ENCODE data around the gene TWIST2. TPM values are rescaled to one million over a fixed set of nuclear protein-coding genes. Genes with fewer than 3 reads are reported as not detected.

The TWIST2 gene
- total RNA-seq, 1 experiment from 2014 or later = 0.22 TPM

DNA sequence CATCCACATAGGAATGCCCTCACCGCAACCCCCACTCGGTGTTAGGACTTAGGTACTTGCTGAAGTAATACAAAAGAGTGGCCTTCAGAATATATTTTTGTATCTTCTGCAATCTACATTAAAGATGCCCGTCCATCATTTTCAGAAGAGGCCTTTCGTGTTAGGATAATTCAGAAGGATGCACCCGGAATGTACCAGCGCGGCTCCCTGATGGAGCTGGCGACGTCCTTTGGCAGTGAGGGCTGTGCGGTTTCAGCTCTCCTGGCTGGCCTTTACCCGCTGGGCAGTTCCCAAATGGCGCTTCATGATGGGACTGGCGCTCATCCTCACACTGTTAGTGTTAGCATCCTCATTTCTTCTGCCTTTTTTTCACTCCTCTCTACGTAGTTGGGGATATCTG lies 15.3 kb downstream of the TWIST2 start:
- no peak for TF ChIP-seq CTCF (conservative IDR thresholded peaks at IDR 0.05)
- Histone ChIP-seq H2BK120ac (ENCODE audit: low read depth, low read length, poor library complexity, severe bottlenecking) (no peak overlapping the region), H3K79me1 (ENCODE audit: insufficient read depth, low read depth, low read length, poor library complexity, severe bottlenecking) (no peaks in the 10 kb centered on the region), H3K27ac (ENCODE audit: insufficient read length, low read depth, low read length) (no peak overlapping the region), H3K4ac (ENCODE audit: low read depth, low read length) (no peak overlapping the region), H3K79me2 (ENCODE audit: insufficient read depth, low read length) (no peaks in the 10 kb centered on the region), H3K56ac (ENCODE audit: insufficient read length, low read depth, low read length) (no peak overlapping the region), H3K23ac (ENCODE audit: insufficient read length, low read depth, low read length) (no peak overlapping the region), H3K9me3 (ENCODE audit: control insufficient read depth, low read depth, low read length) (no peaks in the 10 kb centered on the region), H4K8ac (replicated peaks; ENCODE audit: insufficient read length, low read depth, low read length) (no peak overlapping the region), H3K4me2 (ENCODE audit: insufficient read depth, insufficient read length, low read length) (no peak overlapping the region), H2BK20ac (ENCODE audit: low read depth, low read length, poor library complexity, severe bottlenecking) (no peak overlapping the region), H3T11ph (ENCODE audit: low read length) (no peak overlapping the region), H4K5ac (ENCODE audit: insufficient read length, low read depth, low read length) (no peak overlapping the region), H4K91ac (ENCODE audit: insufficient read length, low read depth, low read length) (no peak overlapping the region), H2BK15ac (ENCODE audit: low read depth, low read length) (no peak overlapping the region), H3K9ac (ENCODE audit: extremely low read depth, insufficient read length, low read length) (no peak overlapping the region), H2BK12ac (ENCODE audit: insufficient read length, low read depth, low read length) (no peak overlapping the region), H2AK5ac (ENCODE audit: insufficient read length, low read length) (no peak overlapping the region), H3K18ac (ENCODE audit: insufficient read length, low read depth, low read length) (no peak overlapping the region), H3K23me2 (ENCODE audit: insufficient read length, low read depth, low read length, poor library complexity, severe bottlenecking) (no peaks in the 10 kb centered on the region), H3K27me3 (ENCODE audit: insufficient read depth, low read length) (no peaks in the 10 kb centered on the region), H3K4me1 (ENCODE audit: insufficient read depth, low read length) (0 out of 2 replicates have a peak, but pooled peaks cover 2% of the 10 kb centered on the region), H2AFZ (ENCODE audit: low read length) (no peak overlapping the region), H2BK5ac (ENCODE audit: insufficient read length, low read length) (no peak overlapping the region), H4K20me1 (ENCODE audit: control insufficient read depth, insufficient read depth, insufficient read length) (no peaks in the 10 kb centered on the region), H3K14ac (ENCODE audit: insufficient read depth, low read length) (no peak overlapping the region)
- no CpG with 5 or more reads among the region's 14 CpGs for WGBS (ENCODE audit: extremely low coverage, insufficient read length, low lambda C conversion rate)
- no peak for DNase-seq
- Mint-ChIP-seq H3K36me3 (ENCODE audit: insufficient read depth in 1 of 3, low read depth in 3 of 3) (peaks cover 0 to 1% (median 0%) of the 10 kb centered on the region in 3 experiments; a peak in 1 of 7 replicates), H3K27ac (no peak overlapping the region), H3K9me3 (no peaks in the 10 kb centered on the region), H3K4me3 (no peak overlapping the region), H3K4me1 (peaks cover 10 to 11% of the 10 kb centered on the region in 2 experiments), H3K27me3 (ENCODE audit: low read depth) (peaks cover 38% of the 10 kb centered on the region)

Measured in H9 (cell line).